Diencephalon (tissue), 1 donor: ENCODE measurements around the gene ARNT2. TPM values are rescaled to one million over a fixed set of nuclear protein-coding genes. Genes with fewer than 3 reads are reported as not detected.

Experiments
- total RNA-seq: library from RNA; depleted of rRNA; stranded (reverse); fragments of >200 nt; gene quantifications from one replicate; pipeline ENCODE4 v1.2.3, GENCODE V29; 2014

ARNT2 gene
- total RNA-seq = 73.4 TPM

GRCh38 chr15:80404057-80404760 lies at the start of gene ARNT2:
TSS of gene ARNT2 (plus strand) at chr15:80404382. CDS start at chr15:80404516, 134 bp downstream.

Other genes with a start within 250 kb of the ARNT2 start
- gene CTXND1, start 152.2 kb upstream of the ARNT2 start, total RNA-seq = 4.2 TPM